HEK293 (cell line): ENCODE results near the gene SAT1.
A peak's percentile ranks its signal among the peaks of the same experiment; 100 is the strongest.

Source experiments
- CTCF ChIA-PET: fragments of 350-600 bp; formaldehyde crosslinking; extraction: SDS; loops from one replicate; lab custom pipeline; 2021; ENCODE audit warnings: antibody characterized with exemption; lab: Yijun Ruan, JAX
- POLR2A ChIA-PET: fragments of 300-600 bp; formaldehyde crosslinking; extraction: SDS; loops from one replicate; lab custom pipeline; 2020; ENCODE audit warnings: antibody characterized with exemption, inconsistent platforms; lab: Yijun Ruan, JAX
- H3K27ac ChIP-seq: fragments of 200-500 bp; sonication (Bioruptor generic); 2 replicates; pipeline ENCODE4 v1.5.1; 2014; ENCODE audit warnings: low read depth, low read length, control low read depth, inconsistent platforms; ENCODE audit errors: extremely low read depth
- H3K36me3 ChIP-seq, 2 experiments: fragments of 200-500 bp in 1 of 2; sonication (Bioruptor generic) in 1 of 2; 1 replicate in 1 of 2; 2 replicates in 1 of 2; pipeline ENCODE4 v1.5.1; 2014 to 2017; ENCODE audit warnings: inconsistent platforms in 2 of 2, low read length in 2 of 2; ENCODE audit not compliant: control insufficient read depth in 2 of 2, insufficient read depth in 1 of 2
- H3K4me1 ChIP-seq: fragments of 200-500 bp; sonication (Bioruptor generic); 2 replicates; pipeline ENCODE4 v1.5.1; 2014; ENCODE audit warnings: mild to moderate bottlenecking, low read length, inconsistent platforms; ENCODE audit not compliant: control insufficient read depth, insufficient read depth
- H3K4me3 ChIP-seq: 2 replicates; pipeline ENCODE4 v1.5.1; 2011; ENCODE audit warnings: low read depth, mild to moderate bottlenecking, control low read depth, low read length, moderate library complexity
- H3K9me3 ChIP-seq: fragments of 200-500 bp; sonication (Bioruptor generic); 2 replicates; pipeline ENCODE4 v1.5.1; 2014; ENCODE audit warnings: low read depth, low read length, inconsistent platforms; ENCODE audit not compliant: control insufficient read depth, insufficient read depth
- BCL6B ChIP-seq: fragments of 450-650 bp; formaldehyde crosslinking; IDR thresholded peaks from 2 replicates; pipeline ENCODE4 v1.5.1; 2017; ENCODE audit warnings: missing biosample characterization, missing genetic modification characterization
- FEZF1 ChIP-seq: fragments of 450-650 bp; formaldehyde crosslinking; IDR thresholded peaks from 2 replicates; pipeline ENCODE4 v1.5.1; 2016; ENCODE audit warnings: missing biosample characterization, missing genetic modification characterization
- HIC1 ChIP-seq: fragments of 450-650 bp; formaldehyde crosslinking; IDR thresholded peaks from 2 replicates; pipeline ENCODE4 v1.5.1; 2016; ENCODE audit warnings: missing biosample characterization, missing genetic modification characterization
- KLF1 ChIP-seq: fragments of 450-650 bp; formaldehyde crosslinking; IDR thresholded peaks from 2 replicates; pipeline ENCODE4 v1.5.1; 2016; ENCODE audit warnings: missing biosample characterization, missing genetic modification characterization
- MEIS1 ChIP-seq: sonication (generic); formaldehyde crosslinking; IDR thresholded peaks from 2 replicates; pipeline ENCODE4 v1.8.1; 2022; ENCODE audit warnings: missing genetic modification reagents, mild to moderate bottlenecking, borderline replicate concordance
- PRDM2 ChIP-seq: fragments of 450-650 bp; formaldehyde crosslinking; IDR thresholded peaks from 2 replicates; pipeline ENCODE4 v1.5.1; 2016; ENCODE audit warnings: missing biosample characterization, missing genetic modification characterization, borderline replicate concordance
- PRDM6 ChIP-seq: fragments of 450-650 bp; formaldehyde crosslinking; IDR thresholded peaks from 2 replicates; pipeline ENCODE4 v1.5.1; 2017; ENCODE audit warnings: missing biosample characterization, missing genetic modification characterization
- TRIM28 ChIP-seq: IDR thresholded peaks from 2 replicates; pipeline ENCODE4 v1.6.1; 2011; ENCODE audit warnings: low read length, control low read depth, borderline replicate concordance
- ZEB2 ChIP-seq: fragments of 450-650 bp; formaldehyde crosslinking; IDR thresholded peaks from 2 replicates; pipeline ENCODE4 v1.5.1; 2016; ENCODE audit warnings: missing biosample characterization, missing genetic modification characterization
- ZNF112 ChIP-seq: fragments of 450-650 bp; formaldehyde crosslinking; IDR thresholded peaks from 2 replicates; pipeline ENCODE4 v1.5.0; 2017; ENCODE audit warnings: missing biosample characterization, missing genetic modification characterization
- ZNF174 ChIP-seq: fragments of 450-650 bp; formaldehyde crosslinking; IDR thresholded peaks from 2 replicates; pipeline ENCODE4 v1.5.0; 2017; ENCODE audit warnings: missing biosample characterization, mild to moderate bottlenecking, missing genetic modification characterization
- ZNF175 ChIP-seq: fragments of 450-650 bp; formaldehyde crosslinking; IDR thresholded peaks from 2 replicates; pipeline ENCODE4 v1.5.1; 2016; ENCODE audit warnings: missing biosample characterization, missing genetic modification characterization
- ZNF211 ChIP-seq: fragments of 450-650 bp; formaldehyde crosslinking; IDR thresholded peaks from 2 replicates; pipeline ENCODE4 v1.5.1; 2016; ENCODE audit warnings: low read depth, missing biosample characterization, missing genetic modification characterization
- ZNF449 ChIP-seq: fragments of 450-650 bp; formaldehyde crosslinking; IDR thresholded peaks from 2 replicates; pipeline ENCODE4 v1.5.1; 2017; ENCODE audit warnings: missing biosample characterization, mild to moderate bottlenecking, missing genetic modification characterization, moderate library complexity
- ZNF530 ChIP-seq: fragments of 450-650 bp; formaldehyde crosslinking; IDR thresholded peaks from 2 replicates; pipeline ENCODE4 v1.5.1; 2016; ENCODE audit warnings: low read depth, missing biosample characterization, missing genetic modification characterization
- ZNF544 ChIP-seq: fragments of 450-650 bp; formaldehyde crosslinking; IDR thresholded peaks from 2 replicates; pipeline ENCODE4 v1.5.0; 2017; ENCODE audit warnings: missing biosample characterization, missing genetic modification characterization
- ZNF561 ChIP-seq: fragments of 450-650 bp; IDR thresholded peaks from 2 replicates; pipeline ENCODE4 v1.5.1; 2018; ENCODE audit warnings: missing biosample characterization, missing genetic modification characterization, borderline replicate concordance
- ZNF629 ChIP-seq: fragments of 450-650 bp; formaldehyde crosslinking; IDR thresholded peaks from 2 replicates; pipeline ENCODE4 v1.5.1; 2017; ENCODE audit warnings: missing biosample characterization, missing genetic modification characterization
- ZNF670 ChIP-seq: fragments of 450-650 bp; formaldehyde crosslinking; IDR thresholded peaks from 2 replicates; pipeline ENCODE4 v1.5.1; 2016; ENCODE audit warnings: missing biosample characterization, missing genetic modification characterization, low read depth
- ZNF692 ChIP-seq: fragments of 450-650 bp; formaldehyde crosslinking; IDR thresholded peaks from 2 replicates; pipeline ENCODE4 v1.5.1; 2016; ENCODE audit warnings: missing biosample characterization, missing genetic modification characterization
- ZSCAN4 ChIP-seq: fragments of 450-650 bp; formaldehyde crosslinking; IDR thresholded peaks from 2 replicates; pipeline ENCODE4 v1.5.1; 2017; ENCODE audit warnings: missing biosample characterization, missing genetic modification characterization
- ZXDB ChIP-seq: fragments of 450-650 bp; formaldehyde crosslinking; IDR thresholded peaks from 2 replicates; pipeline ENCODE4 v1.5.1; 2016; ENCODE audit warnings: missing biosample characterization, missing genetic modification characterization

The SAT1 gene

GRCh38 chrX:23822397-23822796 is 39.4 kb downstream of the SAT1 start:
- Histone ChIP-seq H3K4me1 (peaks cover 6% of the 10 kb centered on the region), H3K9me3 (no peaks in the 10 kb centered on the region), H3K4me3 (no peak overlapping the region), H3K36me3 (no peaks in the 10 kb centered on the region), H3K27ac (peak overlapping the region; percentile 32)
- ChIA-PET CTCF (interaction anchor here (0.8 to 1.7 kb wide), 2 partner anchors 40 to 41 kb away, joined by 3 to 4 read pairs; no protein-coding TSS in a partner anchor), POLR2A (interaction anchor here (0.6 to 5.4 kb wide), 2 partner anchors 38 to 62 kb away, joined by 3 to 44 read pairs; partner anchors contain the start of gene SAT1)
- TF ChIP-seq ZEB2 (tag by site-specific recombination) (peak; percentile 54; the same call in 1 of the 2 replicates), ZNF174 (tag by site-specific recombination) (no peak), ZNF692 (no peak), TRIM28 (peak; percentile 52; the same call in 1 of the 2 replicates), PRDM2 (tag by site-specific recombination) (no peak), HIC1 (tag by site-specific recombination) (0 out of 2 replicates have a peak, but pooled peaks have one; percentile 33), FEZF1 (peak; percentile 69), ZNF530 (tag by site-specific recombination) (no peak), ZNF449 (peak; percentile 71), KLF1 (tag by site-specific recombination) (no peak), ZNF670 (tag by site-specific recombination) (no peak), ZNF175 (no peak), ZNF561 (peak; percentile 45; the same call in 1 of the 2 replicates), BCL6B (no peak), ZNF629 (tag by site-specific recombination) (peak; percentile 94), MEIS1 (no peak), ZSCAN4 (tag by site-specific recombination) (no peak), ZNF211 (tag by site-specific recombination) (no peak), ZXDB (tag by site-specific recombination) (0 out of 2 replicates have a peak, but pooled peaks have one; percentile 44), PRDM6 (tag by site-specific recombination) (peak; percentile 96), ZNF544 (tag by site-specific recombination) (no peak), ZNF112 (no peak)
